ENCODE results near the gene PRCC.

PRCC gene

DNA sequence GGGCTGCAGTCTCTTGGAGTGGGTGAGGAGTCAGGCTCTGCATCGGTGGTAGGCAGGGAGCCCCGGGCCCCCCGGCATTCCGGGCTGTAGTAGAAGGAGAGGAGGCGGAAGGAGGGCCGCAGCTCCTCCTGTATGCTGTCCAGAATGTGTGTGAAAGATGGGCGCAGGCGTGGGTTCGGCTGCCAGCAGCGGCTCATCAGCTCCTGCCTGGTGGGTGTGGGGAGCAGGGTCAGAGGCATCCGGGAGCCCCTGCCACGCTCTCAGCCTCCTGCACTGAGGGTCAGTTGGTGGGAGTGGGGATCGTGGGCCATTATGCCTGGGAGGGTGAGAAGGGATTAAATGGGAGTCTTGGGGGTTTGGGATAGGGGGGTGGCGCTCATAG lies 73.6 kb downstream of the PRCC start:
- TF ChIP-seq, protein P1, sequence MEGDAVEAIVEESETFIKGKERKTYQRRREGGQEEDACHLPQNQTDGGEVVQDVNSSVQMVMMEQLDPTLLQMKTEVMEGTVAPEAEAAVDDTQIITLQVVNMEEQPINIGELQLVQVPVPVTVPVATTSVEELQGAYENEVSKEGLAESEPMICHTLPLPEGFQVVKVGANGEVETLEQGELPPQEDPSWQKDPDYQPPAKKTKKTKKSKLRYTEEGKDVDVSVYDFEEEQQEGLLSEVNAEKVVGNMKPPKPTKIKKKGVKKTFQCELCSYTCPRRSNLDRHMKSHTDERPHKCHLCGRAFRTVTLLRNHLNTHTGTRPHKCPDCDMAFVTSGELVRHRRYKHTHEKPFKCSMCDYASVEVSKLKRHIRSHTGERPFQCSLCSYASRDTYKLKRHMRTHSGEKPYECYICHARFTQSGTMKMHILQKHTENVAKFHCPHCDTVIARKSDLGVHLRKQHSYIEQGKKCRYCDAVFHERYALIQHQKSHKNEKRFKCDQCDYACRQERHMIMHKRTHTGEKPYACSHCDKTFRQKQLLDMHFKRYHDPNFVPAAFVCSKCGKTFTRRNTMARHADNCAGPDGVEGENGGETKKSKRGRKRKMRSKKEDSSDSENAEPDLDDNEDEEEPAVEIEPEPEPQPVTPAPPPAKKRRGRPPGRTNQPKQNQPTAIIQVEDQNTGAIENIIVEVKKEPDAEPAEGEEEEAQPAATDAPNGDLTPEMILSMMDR (IDR thresholded peaks at IDR 0.05; ENCODE audit: low read length), result no peak
- no peak for TF ChIP-seq EZH2 (IDR thresholded peaks at IDR 0.05; ENCODE audit: borderline replicate concordance, low read length)
- no peak overlapping the region for H2AFZ ChIP-seq (ENCODE audit: low read length)
- no peaks in the 10 kb centered on the region for H3K79me2 ChIP-seq (ENCODE audit: insufficient read depth, low read length)
- no peak overlapping the region for H3K4me3 ChIP-seq (ENCODE audit: low read depth, low read length, poor library complexity, severe bottlenecking)
- no peak overlapping the region for H3K4me2 ChIP-seq (ENCODE audit: low read length)
- H3K9ac ChIP-seq (ENCODE audit: low read length), result no peak overlapping the region
- H3K27me3 ChIP-seq (ENCODE audit: insufficient read depth, low read length), result no peaks in the 10 kb centered on the region
- no peak overlapping the region for H3K27ac ChIP-seq (ENCODE audit: low read depth, low read length, poor library complexity, severe bottlenecking)
- H3F3A ChIP-seq (ENCODE audit: insufficient read depth, low read length), result no peaks in the 10 kb centered on the region
- no peaks in the 10 kb centered on the region for H3K9me2 ChIP-seq (ENCODE audit: low read depth, low read length)
- no peaks in the 10 kb centered on the region for H3K36me3 ChIP-seq (ENCODE audit: insufficient read depth, low read length)
- H3K9me3 ChIP-seq (ENCODE audit: low read length), result no peaks in the 10 kb centered on the region
- H3K4me1 ChIP-seq (ENCODE audit: insufficient read depth, low read length, severe bottlenecking), result no peaks in the 10 kb centered on the region
- H4K20me1 ChIP-seq (ENCODE audit: insufficient read depth, low read length), result no peaks in the 10 kb centered on the region

DNA sequence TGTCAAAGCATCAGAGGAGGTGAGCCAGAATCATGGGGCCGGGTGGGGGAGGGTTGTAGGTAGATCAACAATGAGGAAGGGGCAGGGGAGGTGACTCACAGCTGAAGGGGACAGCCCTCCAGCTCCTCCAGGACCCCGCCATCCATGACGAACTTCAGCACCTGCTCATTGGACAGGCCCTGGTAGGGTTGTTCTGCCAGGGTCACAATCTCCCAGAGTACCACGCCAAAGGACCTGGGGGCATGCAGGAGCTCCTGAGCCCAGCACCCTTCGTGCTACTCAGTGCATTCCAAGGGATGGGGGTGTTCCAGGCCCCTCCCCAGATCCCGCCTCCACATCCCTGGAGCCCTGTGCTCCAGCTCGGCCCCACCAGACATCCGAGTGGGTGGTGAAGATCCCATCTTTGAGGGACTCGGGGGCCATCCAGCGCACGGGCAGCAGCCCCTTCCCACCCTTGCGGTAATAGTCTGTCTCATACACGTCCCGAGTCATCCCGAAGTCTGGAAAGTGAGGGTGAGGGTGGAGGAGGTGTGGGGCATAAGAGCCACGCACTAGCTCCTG lies 74.0 kb downstream of the PRCC start:
- Histone ChIP-seq H3K27me3 (ENCODE audit: insufficient read depth, low read length) (no peaks in the 10 kb centered on the region), H3K4me2 (ENCODE audit: low read length) (no peak overlapping the region), H3K27ac (ENCODE audit: low read depth, low read length, poor library complexity, severe bottlenecking) (no peak overlapping the region), H3K79me2 (ENCODE audit: insufficient read depth, low read length) (no peaks in the 10 kb centered on the region), H2AFZ (ENCODE audit: low read length) (no peak overlapping the region), H3K36me3 (ENCODE audit: insufficient read depth, low read length) (no peaks in the 10 kb centered on the region), H3K9me2 (ENCODE audit: low read depth, low read length) (no peaks in the 10 kb centered on the region), H3K4me3 (ENCODE audit: low read depth, low read length, poor library complexity, severe bottlenecking) (no peak overlapping the region), H3K4me1 (ENCODE audit: insufficient read depth, low read length, severe bottlenecking) (no peaks in the 10 kb centered on the region), H3K9ac (ENCODE audit: low read length) (no peak overlapping the region), H3F3A (ENCODE audit: insufficient read depth, low read length) (no peaks in the 10 kb centered on the region), H4K20me1 (ENCODE audit: insufficient read depth, low read length) (no peaks in the 10 kb centered on the region), H3K9me3 (ENCODE audit: low read length) (no peaks in the 10 kb centered on the region)
- no peak for TF ChIP-seq EZH2 (IDR thresholded peaks at IDR 0.05; ENCODE audit: borderline replicate concordance, low read length)
- TF ChIP-seq, protein P1 (IDR thresholded peaks at IDR 0.05; ENCODE audit: low read length), result no peak

DNA sequence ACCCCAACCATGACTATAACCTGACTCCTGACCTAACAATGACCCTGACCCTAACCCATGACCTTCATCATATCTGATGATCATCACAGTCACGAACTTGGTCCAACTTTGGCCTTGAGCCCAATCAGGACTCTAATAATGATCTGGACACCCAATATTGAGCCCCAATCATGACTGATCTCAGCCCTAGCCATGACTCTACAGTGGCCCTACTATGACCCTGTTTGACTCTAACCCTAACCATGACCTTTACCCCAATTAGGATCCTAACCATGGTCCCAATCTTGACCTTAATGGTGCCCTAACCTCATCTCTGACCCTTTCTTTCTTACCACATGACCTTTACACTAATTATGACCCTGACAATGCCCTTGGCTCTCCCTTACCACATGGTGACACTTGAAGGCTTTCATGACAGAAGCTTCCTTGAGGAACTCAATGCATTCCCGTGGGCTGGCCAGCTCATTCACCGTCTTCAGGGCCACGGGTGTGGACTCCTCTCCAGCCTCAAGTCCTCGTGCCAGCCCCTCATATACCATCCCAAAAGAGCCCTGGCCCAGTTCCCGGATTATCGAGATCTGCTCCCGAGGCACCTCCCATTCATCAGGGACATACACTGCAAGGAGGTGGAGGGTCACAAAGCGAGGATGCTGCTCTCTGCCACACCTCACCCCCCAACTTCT lies 75.4 kb downstream of the PRCC start:
- H3K79me2 ChIP-seq (ENCODE audit: insufficient read depth, low read length), result no peaks in the 10 kb centered on the region
- H3K27ac ChIP-seq (ENCODE audit: low read depth, low read length, poor library complexity, severe bottlenecking), result no peak overlapping the region
- no peaks in the 10 kb centered on the region for H3K4me1 ChIP-seq (ENCODE audit: insufficient read depth, low read length, severe bottlenecking)
- H3K4me2 ChIP-seq (ENCODE audit: low read length), result no peak overlapping the region
- H3K9me3 ChIP-seq (ENCODE audit: low read length), result no peaks in the 10 kb centered on the region
- TF ChIP-seq EZH2 (IDR thresholded peaks at IDR 0.05; ENCODE audit: borderline replicate concordance, low read length), result no peak
- TF ChIP-seq, protein P1 (IDR thresholded peaks at IDR 0.05; ENCODE audit: low read length), result no peak
- no peaks in the 10 kb centered on the region for H3K36me3 ChIP-seq (ENCODE audit: insufficient read depth, low read length)
- no peak overlapping the region for H2AFZ ChIP-seq (ENCODE audit: low read length)
- no peaks in the 10 kb centered on the region for H4K20me1 ChIP-seq (ENCODE audit: insufficient read depth, low read length)
- no peak overlapping the region for H3K4me3 ChIP-seq (ENCODE audit: low read depth, low read length, poor library complexity, severe bottlenecking)
- peaks cover 3% of the 10 kb centered on the region; the same call in 1 of the 2 replicates for H3K27me3 ChIP-seq (ENCODE audit: insufficient read depth, low read length)
- no peaks in the 10 kb centered on the region for H3K9me2 ChIP-seq (ENCODE audit: low read depth, low read length)
- H3F3A ChIP-seq (ENCODE audit: insufficient read depth, low read length), result no peaks in the 10 kb centered on the region
- no peak overlapping the region for H3K9ac ChIP-seq (ENCODE audit: low read length)
